ENCODE measurements around the gene SORCS2. TPM values are rescaled to one million over a fixed set of nuclear protein-coding genes. Genes with fewer than 3 reads are reported as not detected.

Gene SORCS2
- total RNA-seq, 1 donor from 2014 or later = 3.0 TPM

DNA sequence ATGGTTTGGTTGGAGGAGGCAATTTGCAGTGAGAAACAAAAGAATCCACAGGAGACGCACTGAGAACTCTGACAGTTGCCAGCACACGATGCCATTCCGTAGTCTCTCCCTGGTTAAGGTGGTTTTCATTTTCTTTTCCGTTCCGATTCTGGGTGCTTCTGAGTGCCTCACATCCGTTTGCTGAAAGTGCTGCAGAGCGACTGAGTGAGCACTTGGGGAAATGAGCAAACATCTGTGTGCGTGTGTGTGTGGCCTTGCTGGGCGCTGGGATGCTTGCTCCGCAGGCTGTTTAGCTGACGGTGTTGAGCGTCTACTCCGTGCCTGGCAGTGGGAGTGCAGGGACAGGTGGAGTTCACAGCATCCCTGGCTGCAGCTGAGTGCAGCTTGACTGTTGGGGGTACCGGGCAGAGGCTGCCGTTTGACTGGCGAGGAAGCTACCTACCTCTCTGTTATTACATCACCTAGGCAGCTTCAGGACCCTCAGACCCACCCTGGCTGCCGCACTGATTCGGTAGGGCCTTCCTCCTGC, 49.3 kb downstream of the SORCS2 start:
- H3K27me3 Mint-ChIP-seq (ENCODE audit: unreplicated experiment) = peaks cover 15% of the 10 kb centered on the region
- DNase-seq (ENCODE audit: extremely low spot score, unreplicated experiment) = no peak

DNA sequence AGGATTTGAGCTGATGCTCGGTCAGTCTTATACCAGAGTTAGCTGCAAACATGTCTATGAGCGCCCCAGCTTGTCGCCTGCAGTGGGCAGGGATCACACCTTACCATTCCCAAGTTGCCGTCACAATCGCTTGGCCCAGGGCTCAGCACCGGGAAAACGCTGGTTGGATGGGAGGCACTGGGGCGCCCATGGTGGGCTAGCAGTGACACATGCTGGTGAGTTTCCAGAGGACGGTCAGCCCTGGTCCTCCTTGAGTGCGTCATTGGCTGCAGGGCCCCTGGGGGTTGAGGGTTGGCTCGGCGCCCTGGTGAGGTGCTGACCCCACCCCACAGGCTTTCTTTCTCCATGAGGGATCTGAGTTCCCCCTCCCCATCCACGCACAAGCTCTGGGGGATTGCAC, 50.4 kb downstream of the SORCS2 start:
- H3K4me3 Mint-ChIP-seq (ENCODE audit: unreplicated experiment) = no peak overlapping the region

More for the DNA sequence above, 49.3 kb downstream of the SORCS2 start:
- Mint-ChIP-seq H3K4me3 (ENCODE audit: unreplicated experiment) (no peak overlapping the region), H3K9me3 (ENCODE audit: unreplicated experiment) (no peaks in the 10 kb centered on the region), H3K27ac (ENCODE audit: unreplicated experiment) (no peak overlapping the region), H3K4me1 (ENCODE audit: unreplicated experiment) (no peaks in the 10 kb centered on the region), H3K36me3 (ENCODE audit: unreplicated experiment) (no peaks in the 10 kb centered on the region)
- TF ChIP-seq CTCF (IDR thresholded peaks at IDR 0.05) = no peak

GRCh38 chr4:7243609-7244330, 51.4 kb downstream of the SORCS2 start:
- Mint-ChIP-seq H3K4me3 (ENCODE audit: unreplicated experiment) (no peak overlapping the region), H3K27me3 (ENCODE audit: unreplicated experiment) (peaks cover 11% of the 10 kb centered on the region), H3K36me3 (ENCODE audit: unreplicated experiment) (no peaks in the 10 kb centered on the region), H3K4me1 (ENCODE audit: unreplicated experiment) (no peaks in the 10 kb centered on the region), H3K9me3 (ENCODE audit: unreplicated experiment) (no peaks in the 10 kb centered on the region), H3K27ac (ENCODE audit: unreplicated experiment) (no peak overlapping the region)
- no peak for DNase-seq (ENCODE audit: extremely low spot score, unreplicated experiment)
- no peak for TF ChIP-seq CTCF (IDR thresholded peaks at IDR 0.05)

More for the DNA sequence above, 50.4 kb downstream of the SORCS2 start:
- H3K27ac Mint-ChIP-seq (ENCODE audit: unreplicated experiment) = no peak overlapping the region
- no peaks in the 10 kb centered on the region for H3K9me3 Mint-ChIP-seq (ENCODE audit: unreplicated experiment)
- no peak for DNase-seq (ENCODE audit: extremely low spot score, unreplicated experiment)
- peaks cover 15% of the 10 kb centered on the region for H3K27me3 Mint-ChIP-seq (ENCODE audit: unreplicated experiment)
- TF ChIP-seq CTCF (IDR thresholded peaks at IDR 0.05) = no peak
- H3K36me3 Mint-ChIP-seq (ENCODE audit: unreplicated experiment) = no peaks in the 10 kb centered on the region
- no peaks in the 10 kb centered on the region for H3K4me1 Mint-ChIP-seq (ENCODE audit: unreplicated experiment)

DNA sequence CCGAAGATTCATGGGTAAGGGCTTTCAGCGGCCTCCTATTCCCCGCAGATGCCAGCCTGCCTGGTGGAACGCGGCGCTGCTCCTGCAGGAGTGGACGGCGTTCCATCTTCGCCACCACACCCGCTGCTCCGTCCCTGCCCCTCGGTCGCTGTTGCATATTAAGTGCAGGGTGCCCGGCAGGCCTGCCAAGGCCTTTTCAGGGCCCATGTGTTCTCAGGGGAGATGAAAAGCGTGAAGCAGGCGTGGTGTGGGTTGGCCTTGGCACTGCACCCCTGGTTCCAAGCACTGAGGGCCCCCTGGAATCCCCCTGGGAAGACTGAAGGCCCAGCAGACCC, 52.0 kb downstream of the SORCS2 start:
- Mint-ChIP-seq H3K4me3 (ENCODE audit: unreplicated experiment) (no peak overlapping the region), H3K27ac (ENCODE audit: unreplicated experiment) (no peak overlapping the region), H3K36me3 (ENCODE audit: unreplicated experiment) (no peaks in the 10 kb centered on the region), H3K9me3 (ENCODE audit: unreplicated experiment) (peaks cover 3% of the 10 kb centered on the region), H3K27me3 (ENCODE audit: unreplicated experiment) (peaks cover 15% of the 10 kb centered on the region), H3K4me1 (ENCODE audit: unreplicated experiment) (no peaks in the 10 kb centered on the region)
- DNase-seq (ENCODE audit: extremely low spot score, unreplicated experiment) = no peak
- TF ChIP-seq CTCF (IDR thresholded peaks at IDR 0.05) = no peak

- Mint-ChIP-seq H3K4me3 (ENCODE audit: unreplicated experiment) (no peak overlapping the region), H3K27me3 (ENCODE audit: unreplicated experiment) (peaks cover 20% of the 10 kb centered on the region), H3K4me1 (ENCODE audit: unreplicated experiment) (no peaks in the 10 kb centered on the region), H3K36me3 (ENCODE audit: unreplicated experiment) (no peaks in the 10 kb centered on the region), H3K27ac (ENCODE audit: unreplicated experiment) (no peak overlapping the region), H3K9me3 (ENCODE audit: unreplicated experiment) (peaks cover 3% of the 10 kb centered on the region)
- no peak for DNase-seq (ENCODE audit: extremely low spot score, unreplicated experiment)
- no peak for TF ChIP-seq CTCF (IDR thresholded peaks at IDR 0.05)
These were observed 52.5 kb downstream of the SORCS2 start for GRCh38 chr4:7244751-7245320.
